ENCODE results near the gene ADRM1. TPM values are rescaled to one million over a fixed set of nuclear protein-coding genes. Genes with fewer than 3 reads are reported as not detected.
A peak's percentile ranks its signal among the peaks of the same experiment; 100 is the strongest.

ADRM1 gene, protein sequence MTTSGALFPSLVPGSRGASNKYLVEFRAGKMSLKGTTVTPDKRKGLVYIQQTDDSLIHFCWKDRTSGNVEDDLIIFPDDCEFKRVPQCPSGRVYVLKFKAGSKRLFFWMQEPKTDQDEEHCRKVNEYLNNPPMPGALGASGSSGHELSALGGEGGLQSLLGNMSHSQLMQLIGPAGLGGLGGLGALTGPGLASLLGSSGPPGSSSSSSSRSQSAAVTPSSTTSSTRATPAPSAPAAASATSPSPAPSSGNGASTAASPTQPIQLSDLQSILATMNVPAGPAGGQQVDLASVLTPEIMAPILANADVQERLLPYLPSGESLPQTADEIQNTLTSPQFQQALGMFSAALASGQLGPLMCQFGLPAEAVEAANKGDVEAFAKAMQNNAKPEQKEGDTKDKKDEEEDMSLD
- total RNA-seq: 179 and 183 TPM in 2 replicates

DNA sequence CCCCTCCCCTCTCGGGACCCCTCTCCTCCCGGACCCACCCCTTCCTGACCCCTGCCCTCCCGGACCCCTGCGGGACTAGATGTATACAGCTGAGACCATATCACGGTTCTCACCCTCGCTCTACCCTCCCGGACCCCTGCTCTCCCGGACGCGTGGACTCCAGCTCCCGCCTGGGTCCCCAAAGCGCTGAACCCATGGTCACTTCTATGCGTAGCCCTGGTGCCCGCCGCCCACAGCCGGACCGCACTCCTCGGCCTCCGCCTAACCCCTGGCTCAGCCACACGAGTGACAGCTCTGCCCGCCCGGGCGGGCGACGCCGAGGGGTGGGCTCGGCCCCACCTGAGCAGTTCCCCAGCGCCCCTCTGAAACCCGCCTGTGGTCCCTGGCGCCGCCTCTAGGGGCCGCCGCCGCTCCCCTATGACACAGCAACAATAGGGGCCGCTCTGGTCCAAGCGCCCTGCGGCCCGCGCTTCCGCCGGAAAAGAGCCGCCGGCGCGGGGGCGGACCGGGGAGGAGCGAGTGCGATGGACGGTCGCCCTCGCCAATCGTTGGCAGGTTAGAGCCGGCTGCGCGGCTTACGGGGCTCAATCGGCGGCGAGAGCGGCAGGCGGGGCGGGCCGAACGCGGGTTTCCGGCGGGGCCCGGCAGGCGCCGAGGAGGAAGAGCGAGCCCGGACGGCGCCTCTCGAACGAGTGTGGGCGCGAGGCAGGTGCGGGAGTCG, at the start of gene ADRM1:
ADRM1 (plus strand) TSS at position 657 of the 721 bp plus-strand sequence. CDS start 572 bp downstream, outside the sequence.
- intact Hi-C loops (cut with micrococcal nuclease): loop anchor here (1.0 to 5.0 kb wide), 10 partner anchors 64 to 490 kb away; partner anchors contain the start of genes CABLES2, LAMA5, MTG2 and OSBPL2
- Mint-ChIP-seq H3K27ac (peak within 1 kb of the TSS; percentile 100), H3K9me3 (no peaks in the 10 kb centered on the region), H3K27me3 (no peaks in the 10 kb centered on the region), H3K4me3 (peak within 1 kb of the TSS; percentile 98), H3K4me1 (peaks cover 20% of the 10 kb centered on the region), H3K36me3 (ENCODE audit: low read depth) (peaks cover 21% of the 10 kb centered on the region)
- DNase-seq: peak; percentile 99

DNA sequence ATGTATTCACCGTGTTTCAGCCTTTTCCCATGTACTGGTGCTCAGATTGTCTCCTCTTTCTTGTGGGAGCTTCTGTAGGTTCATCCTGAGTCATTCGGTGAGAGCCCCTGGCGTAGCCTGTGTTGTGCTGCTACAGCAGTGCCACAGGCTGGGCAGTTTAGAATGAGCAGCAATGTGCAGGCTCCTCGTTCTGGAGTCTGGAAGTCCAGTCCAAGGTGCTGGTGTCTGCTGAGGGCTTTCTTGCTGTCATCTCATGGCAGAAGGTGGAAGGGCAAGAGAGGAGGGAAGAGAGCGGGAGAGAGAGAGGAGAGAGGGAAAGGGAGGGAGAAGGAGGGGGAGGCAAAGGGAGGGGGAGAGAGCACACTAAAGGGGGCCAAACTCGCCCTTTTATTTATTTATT, 49.4 kb upstream of the ADRM1 start:
- Mint-ChIP-seq H3K9me3 (no peaks in the 10 kb centered on the region), H3K4me1 (peaks cover 2% of the 10 kb centered on the region), H3K27ac (no peak overlapping the region), H3K4me3 (no peak overlapping the region), H3K36me3 (ENCODE audit: low read depth) (peaks cover 3% of the 10 kb centered on the region), H3K27me3 (no peaks in the 10 kb centered on the region)
- intact Hi-C loops (cut with micrococcal nuclease): no loop called here
- no peak for DNase-seq

DNA sequence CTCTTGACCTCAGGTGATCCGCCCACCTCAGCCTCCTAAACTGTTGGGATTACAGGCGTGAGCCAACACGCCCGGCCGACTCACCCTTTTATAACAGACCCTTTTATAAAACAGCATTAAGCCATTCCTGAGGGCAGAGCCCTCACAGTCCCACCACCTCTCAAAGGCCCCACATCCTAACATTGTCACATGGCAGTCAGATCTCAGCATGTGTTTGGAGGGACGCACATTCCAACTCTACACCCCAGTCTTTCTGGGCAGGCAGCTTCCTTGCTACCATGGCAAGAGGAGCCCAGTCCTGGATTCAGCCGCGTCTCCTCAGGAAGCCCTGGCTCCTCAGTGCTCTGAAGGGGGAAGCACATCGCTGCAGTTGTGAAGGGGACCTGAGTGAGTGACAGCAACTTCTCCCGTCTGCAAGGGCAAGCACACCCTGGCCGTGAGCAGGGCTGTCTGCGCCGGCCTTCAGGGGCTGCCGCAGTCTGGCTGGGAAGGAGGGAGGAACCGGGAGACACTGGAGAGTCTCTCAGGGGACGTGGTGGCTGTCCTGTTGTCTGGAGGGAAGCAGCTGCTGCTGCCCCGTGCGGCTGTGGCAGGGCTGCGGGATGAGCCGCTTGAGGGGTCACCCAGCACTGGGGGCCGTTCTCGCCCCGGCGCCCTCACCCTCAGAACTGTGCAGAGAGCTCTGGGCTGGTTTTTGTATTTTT, 48.6 kb upstream of the ADRM1 start:
- peaks cover 2% of the 10 kb centered on the region for H3K4me1 Mint-ChIP-seq
- H3K27ac Mint-ChIP-seq: no peak overlapping the region
- no peak overlapping the region for H3K4me3 Mint-ChIP-seq
- no peak for DNase-seq
- H3K36me3 Mint-ChIP-seq (ENCODE audit: low read depth): peaks cover 3% of the 10 kb centered on the region
- intact Hi-C loops (cut with micrococcal nuclease): no loop called here
- no peaks in the 10 kb centered on the region for H3K27me3 Mint-ChIP-seq
- H3K9me3 Mint-ChIP-seq: no peaks in the 10 kb centered on the region

DNA sequence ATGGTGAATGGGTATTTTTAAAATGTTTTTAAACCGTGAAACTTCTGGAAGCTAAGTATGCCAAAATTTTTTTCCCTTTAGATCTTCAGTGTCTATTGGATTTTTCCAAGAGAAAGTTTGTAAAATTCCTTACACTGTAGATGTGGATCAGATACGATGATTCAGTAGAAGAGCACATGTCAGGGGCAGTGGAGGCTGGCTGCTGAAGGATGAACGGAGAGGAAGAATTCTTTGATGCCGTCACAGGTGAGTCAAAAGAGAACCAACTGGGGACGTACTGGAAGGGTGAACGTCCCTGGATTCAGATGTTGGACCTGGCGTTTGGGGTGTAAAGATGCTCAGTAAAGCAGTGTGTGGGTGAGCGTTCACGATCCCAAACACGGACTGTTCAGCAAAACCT, 46.8 kb upstream of the ADRM1 start:
- Mint-ChIP-seq H3K27ac (no peak overlapping the region), H3K4me3 (no peak overlapping the region), H3K9me3 (no peaks in the 10 kb centered on the region), H3K27me3 (no peaks in the 10 kb centered on the region), H3K36me3 (ENCODE audit: low read depth) (peaks cover 8% of the 10 kb centered on the region), H3K4me1 (peaks cover 2% of the 10 kb centered on the region)
- DNase-seq: no peak
- intact Hi-C loops (cut with micrococcal nuclease): no loop called here

DNA sequence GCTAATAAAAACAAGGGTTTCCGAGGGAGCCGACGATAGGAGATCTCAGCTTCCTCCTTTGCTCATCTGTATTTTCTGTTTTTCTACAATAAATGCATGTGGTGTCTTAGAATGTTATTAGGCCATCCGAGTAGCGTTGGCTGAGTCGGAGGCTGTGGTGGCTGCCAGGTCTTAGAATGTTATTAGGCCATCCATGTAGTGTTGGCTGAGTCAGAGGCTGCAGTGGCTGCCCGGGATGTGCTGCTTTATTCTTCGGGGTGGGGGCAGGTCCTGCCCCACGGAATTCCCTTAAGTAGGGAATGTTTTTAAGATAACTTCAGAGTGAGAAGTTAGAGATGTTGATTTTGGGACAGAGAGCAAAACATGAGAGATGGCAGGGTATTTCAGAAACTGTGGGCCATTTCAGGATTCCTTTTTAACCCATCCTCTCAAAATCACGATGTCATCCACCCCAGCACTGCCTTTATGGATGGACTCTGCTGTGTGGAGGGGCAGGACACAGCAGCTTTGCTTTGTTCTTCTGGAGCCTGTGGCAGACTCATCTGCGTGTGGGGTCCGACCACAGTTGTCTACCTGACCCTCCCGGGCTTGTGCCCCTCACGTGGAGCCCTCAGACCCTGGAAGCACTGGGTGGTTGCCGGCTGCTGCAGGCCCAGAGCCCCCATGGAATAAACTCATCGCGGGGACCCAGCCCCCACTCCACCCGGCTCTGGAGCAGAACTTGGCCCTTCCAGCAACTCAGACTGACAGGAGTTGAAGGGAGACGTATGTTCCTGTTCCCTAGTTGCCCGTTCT, 44.1 kb upstream of the ADRM1 start:
- Mint-ChIP-seq H3K36me3 (ENCODE audit: low read depth) (peaks cover 14% of the 10 kb centered on the region), H3K27me3 (no peaks in the 10 kb centered on the region), H3K27ac (no peak overlapping the region), H3K4me3 (no peak overlapping the region), H3K4me1 (no peaks in the 10 kb centered on the region), H3K9me3 (no peaks in the 10 kb centered on the region)
- intact Hi-C loops (cut with micrococcal nuclease): no loop called here
- DNase-seq: no peak

DNA sequence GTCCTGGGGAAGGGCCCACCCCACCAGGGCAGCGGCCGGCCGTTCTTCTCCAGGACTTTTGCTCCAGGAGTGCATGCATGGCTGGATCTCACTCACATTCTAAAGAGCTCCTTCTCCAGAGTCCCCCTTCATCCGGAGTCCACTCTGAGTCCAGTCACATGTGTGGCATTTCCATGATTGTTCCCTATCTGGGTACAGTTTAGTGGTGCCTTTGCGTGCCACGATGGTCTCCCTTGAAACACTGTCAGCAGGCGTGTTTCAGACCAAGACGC, 43.6 kb upstream of the ADRM1 start:
- no peak overlapping the region for H3K27ac Mint-ChIP-seq
- intact Hi-C loops (cut with micrococcal nuclease): no loop called here
- H3K36me3 Mint-ChIP-seq (ENCODE audit: low read depth): peaks cover 15% of the 10 kb centered on the region
- no peaks in the 10 kb centered on the region for H3K4me1 Mint-ChIP-seq
- DNase-seq: no peak
- no peaks in the 10 kb centered on the region for H3K9me3 Mint-ChIP-seq
- no peaks in the 10 kb centered on the region for H3K27me3 Mint-ChIP-seq
- no peak overlapping the region for H3K4me3 Mint-ChIP-seq

DNA sequence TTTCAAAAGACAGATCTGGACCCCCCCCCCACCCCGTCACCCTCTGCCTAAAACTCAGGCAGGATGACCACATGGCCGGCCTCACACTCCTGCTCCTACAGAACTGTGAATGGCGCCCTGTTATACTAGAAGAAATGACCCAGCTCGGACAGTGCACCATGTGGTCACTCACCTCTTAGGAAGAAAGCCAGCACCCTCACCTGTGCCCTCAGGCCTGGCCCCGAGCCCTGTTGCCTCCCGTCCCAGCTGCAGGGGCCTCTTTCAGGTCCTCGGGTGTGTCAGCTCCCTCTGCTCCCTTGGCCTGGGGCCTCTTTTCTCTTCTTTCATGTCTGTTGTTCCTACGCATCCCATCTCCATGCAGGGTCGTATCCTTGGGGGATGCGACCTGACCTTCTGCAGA, 40.7 kb upstream of the ADRM1 start:
- intact Hi-C loops (cut with micrococcal nuclease): no loop called here
- Mint-ChIP-seq H3K4me1 (no peaks in the 10 kb centered on the region), H3K27me3 (no peaks in the 10 kb centered on the region), H3K36me3 (ENCODE audit: low read depth) (peaks cover 24% of the 10 kb centered on the region), H3K27ac (no peak overlapping the region), H3K4me3 (no peak overlapping the region), H3K9me3 (no peaks in the 10 kb centered on the region)
- no peak for DNase-seq

DNA sequence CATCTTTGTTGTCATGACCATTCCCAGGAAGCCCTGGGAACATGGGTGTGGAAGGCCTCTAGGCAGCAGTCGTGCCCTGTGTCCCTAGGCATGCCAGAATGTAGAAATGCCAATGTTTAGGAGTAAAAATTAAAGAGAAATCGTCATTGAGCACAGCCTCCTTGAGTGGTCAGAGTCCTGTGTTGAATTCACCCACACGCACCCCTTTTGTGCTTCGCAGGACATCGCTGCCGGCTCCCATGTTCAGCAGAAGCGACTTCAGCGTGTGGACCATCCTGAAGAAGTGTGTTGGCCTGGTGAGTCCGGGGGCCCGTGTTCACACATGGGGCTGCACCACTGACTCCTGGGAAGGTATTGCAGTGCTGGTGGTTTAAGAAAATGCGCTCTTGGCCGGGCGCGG, 39.4 kb upstream of the ADRM1 start:
- intact Hi-C loops (cut with micrococcal nuclease): no loop called here
- Mint-ChIP-seq H3K27me3 (no peaks in the 10 kb centered on the region), H3K4me3 (no peak overlapping the region), H3K27ac (no peak overlapping the region), H3K9me3 (no peaks in the 10 kb centered on the region), H3K36me3 (ENCODE audit: low read depth) (peaks cover 24% of the 10 kb centered on the region), H3K4me1 (no peaks in the 10 kb centered on the region)
- no peak for DNase-seq

DNA sequence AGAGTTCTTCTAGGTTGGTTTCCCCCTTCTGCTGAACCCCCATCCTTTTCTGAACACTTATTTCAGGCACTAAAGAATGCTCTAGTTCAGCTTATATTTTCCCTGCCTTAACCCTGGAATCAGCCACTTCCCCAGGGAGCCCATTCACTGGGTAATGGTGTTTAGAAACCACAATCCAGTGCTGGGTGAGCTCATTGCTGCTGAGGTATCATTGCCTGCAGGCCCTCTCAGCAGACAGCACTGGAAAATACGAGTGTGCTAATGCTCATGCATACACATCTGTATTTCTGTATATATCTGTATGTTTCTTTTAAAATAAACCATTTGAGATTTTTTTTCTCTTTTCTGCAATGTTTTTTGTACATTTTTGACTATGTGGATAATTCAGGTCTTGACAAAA, 37.4 kb upstream of the ADRM1 start:
- no peak overlapping the region for H3K4me3 Mint-ChIP-seq
- no peaks in the 10 kb centered on the region for H3K27me3 Mint-ChIP-seq
- H3K9me3 Mint-ChIP-seq: no peaks in the 10 kb centered on the region
- H3K27ac Mint-ChIP-seq: no peak overlapping the region
- H3K36me3 Mint-ChIP-seq (ENCODE audit: low read depth): peaks cover 21% of the 10 kb centered on the region
- intact Hi-C loops (cut with micrococcal nuclease): no loop called here
- no peaks in the 10 kb centered on the region for H3K4me1 Mint-ChIP-seq
- DNase-seq: no peak

DNA sequence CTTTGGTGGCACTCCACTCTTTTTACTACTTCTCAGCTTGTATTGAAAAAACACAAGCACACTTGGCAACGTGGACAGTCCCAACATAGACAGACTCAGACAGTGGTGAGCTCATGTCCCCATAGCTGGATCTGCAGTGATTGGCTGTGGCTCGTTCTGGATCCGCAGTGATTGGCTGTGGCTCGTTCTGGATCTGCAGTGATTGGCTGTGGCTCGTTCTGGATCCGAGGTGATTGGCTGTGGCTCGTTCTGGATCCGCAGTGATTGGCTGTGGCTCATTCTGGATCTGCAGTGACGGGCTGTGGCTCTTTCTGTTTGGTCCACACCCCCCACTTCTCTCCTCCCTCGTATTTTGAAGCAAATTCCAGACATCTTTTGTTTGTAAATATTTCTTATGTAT, 36.5 kb upstream of the ADRM1 start:
- Mint-ChIP-seq H3K4me1 (no peaks in the 10 kb centered on the region), H3K36me3 (ENCODE audit: low read depth) (peaks cover 19% of the 10 kb centered on the region), H3K4me3 (no peak overlapping the region), H3K27ac (no peak overlapping the region), H3K27me3 (no peaks in the 10 kb centered on the region), H3K9me3 (no peaks in the 10 kb centered on the region)
- DNase-seq: no peak
- intact Hi-C loops (cut with micrococcal nuclease): no loop called here

DNA sequence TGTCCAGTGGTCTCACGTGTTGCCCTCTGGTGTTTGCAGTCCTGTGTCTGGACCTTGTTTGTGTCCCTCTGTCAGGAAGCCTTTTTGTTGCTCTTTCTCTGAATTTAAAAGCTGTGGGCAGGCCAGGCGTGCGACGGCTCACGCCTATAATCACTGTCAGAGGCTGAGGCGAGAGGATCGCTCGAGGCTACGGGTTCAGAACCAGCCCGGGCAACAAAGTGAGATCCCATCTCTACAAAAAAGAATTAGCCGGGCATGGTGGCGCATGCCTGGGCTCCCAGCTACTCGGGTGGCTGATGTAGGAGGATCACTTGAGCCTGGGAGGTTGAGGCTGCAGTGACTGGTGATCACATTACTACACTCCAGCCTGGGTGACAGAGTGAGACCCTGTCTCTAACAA, 35.9 kb upstream of the ADRM1 start:
- no peak for DNase-seq
- intact Hi-C loops (cut with micrococcal nuclease): no loop called here
- no peaks in the 10 kb centered on the region for H3K9me3 Mint-ChIP-seq
- H3K4me3 Mint-ChIP-seq: no peak overlapping the region
- H3K27ac Mint-ChIP-seq: no peak overlapping the region
- no peaks in the 10 kb centered on the region for H3K27me3 Mint-ChIP-seq
- no peaks in the 10 kb centered on the region for H3K4me1 Mint-ChIP-seq
- peaks cover 17% of the 10 kb centered on the region for H3K36me3 Mint-ChIP-seq (ENCODE audit: low read depth)

DNA sequence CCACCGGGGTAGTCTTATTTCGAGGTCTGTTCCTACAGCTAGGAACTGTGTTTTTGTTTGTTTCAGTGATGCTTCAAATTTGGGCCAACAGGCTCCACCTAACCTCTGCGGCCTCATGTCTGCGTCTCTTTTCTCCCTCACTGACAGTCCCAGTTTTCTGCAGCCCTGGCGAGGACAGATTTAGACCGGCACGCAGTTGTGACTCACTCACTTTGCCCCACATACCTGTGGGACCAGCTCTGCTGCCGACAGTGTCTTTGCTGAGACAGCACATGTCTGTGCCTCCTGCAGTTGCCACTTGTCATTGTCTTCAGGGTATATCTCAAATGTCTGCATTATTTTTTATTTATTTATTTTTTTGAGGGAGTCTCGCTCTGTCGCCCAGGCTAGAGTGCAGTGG, 35.3 kb upstream of the ADRM1 start:
- Mint-ChIP-seq H3K27me3 (no peaks in the 10 kb centered on the region), H3K9me3 (no peaks in the 10 kb centered on the region), H3K4me1 (no peaks in the 10 kb centered on the region), H3K4me3 (no peak overlapping the region), H3K27ac (no peak overlapping the region), H3K36me3 (ENCODE audit: low read depth) (peaks cover 21% of the 10 kb centered on the region)
- no peak for DNase-seq
- intact Hi-C loops (cut with micrococcal nuclease): no loop called here

DNA sequence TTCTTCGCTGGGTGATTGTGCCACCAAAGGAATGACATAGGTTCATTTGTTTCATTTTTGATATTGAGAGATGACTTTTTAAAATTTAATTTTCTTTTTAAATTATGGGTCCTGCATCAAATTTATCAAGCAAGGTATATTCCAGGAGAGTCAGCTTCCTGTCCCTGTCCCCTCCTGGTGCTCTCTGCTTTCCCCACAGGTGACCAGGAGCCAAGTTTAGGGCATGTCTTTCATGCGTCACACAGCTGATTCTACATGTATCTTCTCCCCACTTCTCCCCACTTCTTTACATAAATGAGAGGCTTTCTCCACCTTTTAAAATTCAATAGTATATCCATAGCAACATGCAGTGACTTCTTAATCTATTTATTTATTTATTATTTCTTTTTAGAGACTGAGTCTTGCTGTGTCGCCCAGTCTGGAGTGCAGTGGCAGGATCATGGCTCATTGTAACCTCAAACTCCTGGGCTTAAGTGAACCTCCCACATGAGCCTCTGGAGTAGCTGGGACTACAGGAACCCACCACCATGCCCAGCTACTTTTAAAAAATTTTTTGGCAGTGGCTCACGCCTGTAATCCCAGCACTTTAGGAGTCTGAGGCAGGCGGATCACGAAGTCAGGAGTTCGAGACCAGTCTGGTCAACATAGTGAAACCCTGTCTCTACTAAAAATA, 34.4 kb upstream of the ADRM1 start:
- intact Hi-C loops (cut with micrococcal nuclease): no loop called here
- Mint-ChIP-seq H3K9me3 (no peaks in the 10 kb centered on the region), H3K27ac (no peak overlapping the region), H3K36me3 (ENCODE audit: low read depth) (peaks cover 25% of the 10 kb centered on the region), H3K4me3 (no peak overlapping the region), H3K27me3 (no peaks in the 10 kb centered on the region), H3K4me1 (no peaks in the 10 kb centered on the region)
- DNase-seq: no peak

Data from activated CD4-positive, alpha-beta T cell treated with anti-CD3 and anti-CD28 coated beads, Interleukin-2, amount 10 ng/mL, durations not matched to agents 24 days and 14 days (primary cell).